ENCODE results near the gene ANXA3.

ANXA3 gene

GRCh38 chr4:78642934-78643333 is 91.4 kb downstream of the ANXA3 start:
- in situ Hi-C loops (cut with MboI; ENCODE audit: low sequenced_read_pairs) = no loop called here

- in situ Hi-C loops (cut with MboI; ENCODE audit: low sequenced_read_pairs) = no loop called here
Observed at GRCh38 chr4:78644063-78644691, 92.6 kb downstream of the ANXA3 start.

- in situ Hi-C loops (cut with MboI; ENCODE audit: low sequenced_read_pairs) = no loop called here
Observed at GRCh38 chr4:78644744-78645330, 93.3 kb downstream of the ANXA3 start.

DNA sequence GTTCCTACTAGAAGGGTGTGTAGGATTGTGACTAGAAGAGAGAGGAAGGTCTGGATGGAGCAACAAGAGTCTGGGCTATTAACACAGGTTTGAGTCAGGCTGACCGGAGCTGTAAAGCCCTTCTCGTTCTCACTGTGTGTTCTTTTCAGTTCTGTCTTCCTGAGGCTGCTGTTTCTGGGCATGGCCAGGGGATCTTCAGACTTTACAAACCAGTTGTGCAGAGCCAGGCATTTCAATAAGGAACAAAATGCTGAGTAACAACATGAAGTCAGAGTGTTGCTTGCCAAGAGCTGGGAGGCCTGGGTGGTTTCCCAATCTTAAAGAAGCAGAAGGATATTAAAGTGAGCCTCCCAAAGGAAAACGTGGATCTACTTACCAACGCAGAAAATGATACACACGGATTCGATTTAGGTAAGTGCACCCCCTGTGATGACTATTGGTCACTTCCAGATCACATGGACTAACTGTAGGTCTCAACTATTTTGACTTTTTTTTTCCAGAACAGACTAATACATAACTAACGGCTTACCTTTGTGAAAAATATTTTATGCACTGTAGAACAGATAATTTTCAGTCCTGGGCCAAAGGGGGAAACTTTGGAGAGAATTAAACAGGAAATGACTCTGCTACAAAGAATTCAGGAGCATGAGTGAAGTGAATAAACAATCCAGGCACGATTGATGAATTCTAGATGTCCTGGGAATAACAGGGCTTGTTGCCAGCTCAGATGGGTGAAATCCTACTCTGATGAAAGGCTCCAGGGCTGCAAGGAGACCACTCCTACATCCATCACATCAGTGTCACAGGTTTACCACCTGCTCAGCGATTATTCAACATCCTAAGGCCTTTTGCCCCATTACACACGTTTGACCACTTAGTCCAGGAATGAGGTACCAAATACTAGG is 94.5 kb downstream of the ANXA3 start:
- in situ Hi-C loops (cut with MboI; ENCODE audit: low sequenced_read_pairs) = no loop called here

- in situ Hi-C loops (cut with MboI; ENCODE audit: low sequenced_read_pairs) = no loop called here
Observed at GRCh38 chr4:78647272-78647671, 95.7 kb downstream of the ANXA3 start.

DNA sequence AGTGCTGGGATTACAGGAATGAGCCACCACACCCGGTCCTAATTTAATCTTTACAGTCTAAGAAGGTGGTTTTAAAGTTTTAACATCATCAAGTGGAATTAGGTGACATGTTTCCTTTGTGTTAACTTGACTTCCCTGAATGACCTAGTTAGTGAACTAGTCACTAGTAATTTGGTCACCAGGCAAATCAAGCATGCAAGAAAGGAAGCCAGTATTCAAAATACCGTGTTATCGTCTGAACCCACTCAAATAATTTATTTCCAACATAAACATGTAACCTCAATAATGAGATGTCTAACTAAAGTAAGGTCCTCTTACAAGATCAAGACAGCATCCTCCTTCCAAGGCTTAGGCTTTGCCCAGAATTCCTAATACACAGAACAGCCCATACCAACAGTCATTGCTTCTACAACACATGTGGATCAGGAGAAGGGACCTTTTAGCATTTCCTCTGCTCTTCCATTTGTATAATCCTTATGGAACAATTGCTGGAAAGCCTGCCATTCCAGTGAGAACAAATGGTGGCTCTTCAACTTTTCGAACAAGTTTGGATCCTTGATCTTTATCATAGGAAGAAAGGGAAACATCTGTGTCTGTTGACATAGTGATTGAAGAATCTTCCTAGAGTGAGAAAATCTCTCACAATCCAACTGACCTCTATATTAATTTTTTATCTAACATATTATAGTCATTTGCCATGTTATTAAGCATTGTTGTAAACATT is 97.2 kb downstream of the ANXA3 start:
- in situ Hi-C loops (cut with MboI; ENCODE audit: low sequenced_read_pairs) = no loop called here

DNA sequence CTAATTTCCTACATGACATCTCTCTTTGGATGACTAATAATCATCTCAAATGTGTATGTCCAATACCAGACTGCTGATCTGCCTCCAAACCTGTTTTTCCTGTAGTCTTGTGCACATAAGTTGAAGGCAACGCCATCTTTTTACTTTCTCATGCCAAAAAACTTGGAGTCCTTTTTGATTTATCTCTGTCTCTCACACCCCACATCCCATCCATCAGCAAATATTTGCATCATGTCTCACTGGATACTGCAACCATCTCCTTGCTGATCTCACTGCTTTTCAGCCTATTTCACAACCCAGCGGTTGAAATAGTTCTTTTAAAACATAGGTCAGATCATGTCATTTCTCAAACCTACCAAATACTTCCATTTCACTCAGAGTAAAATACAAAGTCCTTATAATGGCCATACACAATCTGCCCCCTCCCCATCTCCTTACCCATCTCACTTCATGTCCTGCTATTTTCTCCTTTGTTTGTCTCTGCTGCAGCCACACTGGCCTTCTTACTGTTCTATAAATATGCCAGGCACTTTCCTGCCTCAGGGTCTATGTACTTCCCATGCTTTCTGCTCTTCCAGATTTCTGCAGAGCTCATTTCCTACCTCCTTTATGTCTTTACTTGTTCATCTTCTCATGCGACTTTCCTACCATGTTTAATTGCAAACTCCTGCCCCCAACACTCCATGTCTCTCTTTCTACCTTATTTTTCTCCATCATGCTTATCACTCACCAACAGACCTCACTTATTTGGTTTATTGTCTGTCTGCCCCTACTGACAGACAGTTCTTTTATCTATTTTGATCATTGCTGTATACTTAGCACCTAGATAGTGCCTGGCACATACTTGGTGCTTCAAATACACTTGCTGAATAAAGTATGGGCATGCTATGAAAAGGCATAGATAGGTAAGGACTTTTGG is 98.8 kb downstream of the ANXA3 start:
- in situ Hi-C loops (cut with MboI; ENCODE audit: low sequenced_read_pairs) = no loop called here

GRCh38 chr4:78651250-78651860 is 99.8 kb downstream of the ANXA3 start:
- in situ Hi-C loops (cut with MboI; ENCODE audit: low sequenced_read_pairs) = no loop called here

- in situ Hi-C loops (cut with MboI; ENCODE audit: low sequenced_read_pairs) = no loop called here
Observed at GRCh38 chr4:78652282-78652876, 100.8 kb downstream of the ANXA3 start.

DNA sequence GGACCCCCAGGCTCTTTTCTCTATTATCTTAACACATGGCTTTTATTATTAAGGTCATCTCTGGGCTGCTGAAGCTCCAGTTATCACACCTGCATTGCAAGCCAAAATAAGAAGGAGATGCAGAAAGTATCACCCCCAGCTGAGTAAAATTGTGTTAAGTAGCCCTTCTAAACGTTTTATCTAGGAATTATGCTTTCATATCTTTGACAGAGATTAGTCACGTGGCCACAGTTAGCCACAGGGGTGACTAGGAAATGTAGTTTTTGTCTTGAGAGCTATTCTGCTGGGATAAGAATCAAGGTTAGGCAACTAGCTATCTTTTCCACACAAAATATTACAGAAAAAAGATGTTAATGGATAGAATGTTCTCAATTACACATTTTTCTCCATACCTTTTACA is 102.1 kb downstream of the ANXA3 start:
- in situ Hi-C loops (cut with MboI; ENCODE audit: low sequenced_read_pairs) = no loop called here

GRCh38 chr4:78654807-78655206 is 103.2 kb downstream of the ANXA3 start:
- in situ Hi-C loops (cut with MboI; ENCODE audit: low sequenced_read_pairs) = no loop called here

DNA sequence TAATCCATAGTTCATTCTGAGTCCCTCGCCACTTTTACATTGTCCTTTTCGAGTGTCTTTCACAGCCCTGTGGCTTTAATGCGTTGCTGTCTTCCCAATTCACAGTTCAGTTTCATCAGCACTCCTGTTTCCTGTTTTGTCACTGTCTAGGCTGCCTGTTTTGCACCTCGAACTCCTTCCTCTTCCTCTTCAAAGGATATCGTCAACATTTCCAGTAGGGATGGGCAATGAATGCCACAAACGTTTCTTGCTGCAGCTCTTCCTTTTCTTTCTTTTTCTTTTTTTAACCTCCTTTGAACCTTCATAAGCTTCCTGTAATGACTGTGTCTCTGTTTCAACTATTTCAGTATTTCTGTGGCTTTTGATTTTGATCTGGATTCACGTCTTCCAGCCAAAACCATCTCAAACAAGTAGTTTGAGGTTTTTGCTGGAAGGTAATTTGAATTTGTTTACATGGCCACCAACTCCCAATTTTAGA is 105.4 kb downstream of the ANXA3 start:
- in situ Hi-C loops (cut with MboI; ENCODE audit: low sequenced_read_pairs) = no loop called here

DNA sequence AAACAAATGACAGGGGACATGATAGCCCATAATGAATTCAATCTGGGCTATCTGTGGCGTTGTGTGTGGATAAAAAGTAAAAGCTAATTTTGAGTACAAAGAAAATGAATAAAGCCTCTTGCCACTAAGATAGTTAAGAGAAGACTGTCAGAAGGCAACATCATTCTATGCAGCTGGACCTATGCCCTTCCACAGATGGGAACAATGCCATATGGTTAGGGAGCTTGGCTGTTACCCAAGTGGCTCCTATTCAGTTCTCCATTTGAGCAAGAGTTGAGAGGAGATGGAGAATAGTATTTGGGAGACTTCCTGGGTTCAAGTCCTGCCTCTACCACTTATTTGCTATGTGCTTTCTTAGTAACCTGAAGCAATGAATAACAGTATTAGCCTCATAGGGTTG is 107.7 kb downstream of the ANXA3 start:
- in situ Hi-C loops (cut with MboI; ENCODE audit: low sequenced_read_pairs) = no loop called here

DNA sequence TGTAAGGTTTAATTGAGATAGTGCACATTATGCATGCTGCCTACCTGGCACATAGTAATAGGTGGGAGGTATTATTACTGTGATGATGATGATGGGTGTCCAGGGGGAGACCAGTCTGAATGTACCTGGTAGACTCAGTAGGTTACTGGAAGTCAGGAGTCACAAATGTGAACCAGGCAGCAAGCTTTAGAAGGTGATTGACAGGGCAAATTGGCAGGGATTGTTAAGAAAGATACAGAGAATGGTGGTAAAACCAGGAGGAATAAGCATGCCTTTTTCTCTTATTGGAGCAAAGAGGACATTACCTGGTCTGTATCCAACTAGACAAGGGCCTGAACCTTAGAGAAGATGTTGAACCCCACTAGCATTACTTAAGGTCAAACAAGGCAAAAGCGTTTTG is 108.1 kb downstream of the ANXA3 start:
- in situ Hi-C loops (cut with MboI; ENCODE audit: low sequenced_read_pairs) = no loop called here
